ENCODE measurements around the gene RMP24.
"Not testable (repeated sequence)": the region's sequence is repeated elsewhere in the genome, so short reads cannot be mapped to it uniquely, and the experiment has no call there.

The RMP24 gene

DNA sequence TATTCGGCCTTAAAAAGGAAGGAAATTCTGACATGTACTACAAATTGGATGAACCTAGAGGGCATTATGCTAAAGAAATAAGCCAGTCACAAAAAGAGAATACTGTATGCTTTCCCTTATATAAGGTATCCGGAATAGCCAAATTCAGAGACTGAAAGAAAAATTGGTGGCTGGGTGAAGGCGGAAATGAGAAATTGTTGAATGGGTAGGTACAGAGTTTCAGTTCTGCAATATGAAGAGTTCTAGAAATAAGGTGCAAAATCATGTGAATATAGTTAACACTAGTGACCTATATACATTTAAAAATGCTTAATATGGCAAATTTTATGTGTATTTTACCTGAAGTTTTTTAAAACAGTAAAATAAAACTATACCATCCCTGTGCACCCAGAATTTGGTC is 43.1 kb downstream of the RMP24 start:
- TF ChIP-seq, protein P1, sequence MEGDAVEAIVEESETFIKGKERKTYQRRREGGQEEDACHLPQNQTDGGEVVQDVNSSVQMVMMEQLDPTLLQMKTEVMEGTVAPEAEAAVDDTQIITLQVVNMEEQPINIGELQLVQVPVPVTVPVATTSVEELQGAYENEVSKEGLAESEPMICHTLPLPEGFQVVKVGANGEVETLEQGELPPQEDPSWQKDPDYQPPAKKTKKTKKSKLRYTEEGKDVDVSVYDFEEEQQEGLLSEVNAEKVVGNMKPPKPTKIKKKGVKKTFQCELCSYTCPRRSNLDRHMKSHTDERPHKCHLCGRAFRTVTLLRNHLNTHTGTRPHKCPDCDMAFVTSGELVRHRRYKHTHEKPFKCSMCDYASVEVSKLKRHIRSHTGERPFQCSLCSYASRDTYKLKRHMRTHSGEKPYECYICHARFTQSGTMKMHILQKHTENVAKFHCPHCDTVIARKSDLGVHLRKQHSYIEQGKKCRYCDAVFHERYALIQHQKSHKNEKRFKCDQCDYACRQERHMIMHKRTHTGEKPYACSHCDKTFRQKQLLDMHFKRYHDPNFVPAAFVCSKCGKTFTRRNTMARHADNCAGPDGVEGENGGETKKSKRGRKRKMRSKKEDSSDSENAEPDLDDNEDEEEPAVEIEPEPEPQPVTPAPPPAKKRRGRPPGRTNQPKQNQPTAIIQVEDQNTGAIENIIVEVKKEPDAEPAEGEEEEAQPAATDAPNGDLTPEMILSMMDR (IDR thresholded peaks at IDR 0.05; ENCODE audit: low read depth, low read length): no peak
- in situ Hi-C loops (cut with HindIII; ENCODE audit: low sequenced_read_pairs): no loop called here
- H3K4me3 ChIP-seq (ENCODE audit: low read depth, low read length): no peak overlapping the region
- no peak for DNase-seq (ENCODE audit: low read depth, low spot score)

DNA sequence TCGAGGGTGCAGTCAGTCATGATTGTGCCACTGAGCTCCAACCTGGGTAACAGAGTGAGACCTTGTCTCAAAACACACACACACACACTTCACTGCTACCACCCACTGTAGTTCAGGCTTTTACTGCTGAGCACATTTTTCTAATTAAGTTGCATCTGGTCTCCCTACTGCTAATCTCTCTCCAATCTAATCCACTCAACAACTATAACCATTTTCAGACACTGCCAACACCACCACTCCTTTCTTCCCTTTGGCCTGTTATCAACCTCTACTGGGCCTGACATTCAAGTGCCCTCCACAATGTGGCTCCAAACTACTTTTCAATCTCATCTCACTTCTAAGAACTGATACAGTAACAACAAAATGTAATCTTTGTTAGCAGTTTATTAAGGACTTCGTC is 44.8 kb downstream of the RMP24 start:
- no peak for DNase-seq (ENCODE audit: low read depth, low spot score)
- in situ Hi-C loops (cut with HindIII; ENCODE audit: low sequenced_read_pairs): no loop called here
- H3K4me3 ChIP-seq (ENCODE audit: low read depth, low read length): no peak overlapping the region
- TF ChIP-seq, protein P1 (IDR thresholded peaks at IDR 0.05; ENCODE audit: low read depth, low read length): no peak

- TF ChIP-seq, protein P1 (IDR thresholded peaks at IDR 0.05; ENCODE audit: low read depth, low read length): no peak
- DNase-seq (ENCODE audit: low read depth, low spot score): no peak
- in situ Hi-C loops (cut with HindIII; ENCODE audit: low sequenced_read_pairs): no loop called here
- H3K4me3 ChIP-seq (ENCODE audit: low read depth, low read length): no peak overlapping the region
Observed at GRCh38 chr18:36020174-36020711, 47.8 kb downstream of the RMP24 start.

DNA sequence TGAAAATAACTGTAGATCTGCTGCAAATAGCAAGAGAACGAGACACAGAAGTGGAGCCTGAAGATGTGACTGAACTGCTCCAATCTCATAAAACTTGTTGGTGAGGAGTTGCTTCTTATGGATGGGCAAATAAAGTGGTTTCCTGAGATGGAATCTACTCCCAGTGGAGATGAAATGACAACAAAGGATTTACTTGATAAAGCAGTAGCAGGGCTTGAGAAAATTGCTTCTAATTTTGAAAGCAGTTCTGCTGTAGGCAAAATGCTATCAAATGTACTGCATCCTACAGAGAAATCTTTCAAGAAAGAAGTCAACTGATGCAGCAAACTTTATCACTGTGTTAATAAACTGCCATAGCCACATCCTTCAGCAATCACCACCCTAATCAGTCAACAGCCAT is 50.9 kb downstream of the RMP24 start:
- TF ChIP-seq, protein P1 (IDR thresholded peaks at IDR 0.05; ENCODE audit: low read depth, low read length): no peak
- no peak for DNase-seq (ENCODE audit: low read depth, low spot score)
- in situ Hi-C loops (cut with HindIII; ENCODE audit: low sequenced_read_pairs): no loop called here

DNA sequence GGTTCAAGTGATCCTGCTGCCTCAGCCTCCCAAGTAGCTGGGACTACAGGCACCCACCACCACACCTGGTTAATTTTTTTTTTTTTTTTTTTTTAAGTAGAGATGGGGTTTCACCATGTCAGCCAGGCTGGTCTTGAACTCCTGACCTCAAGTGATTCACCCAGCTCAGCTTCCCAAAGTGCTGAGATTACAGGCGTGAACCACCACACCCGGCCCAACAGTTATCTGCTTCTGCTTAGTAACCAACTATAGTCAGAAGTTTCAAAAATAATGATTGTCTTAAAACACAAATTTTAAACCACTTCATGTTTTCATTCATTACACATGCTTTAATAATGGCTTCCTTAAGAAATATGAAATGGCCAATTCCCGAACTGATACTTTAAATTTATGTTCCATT is 51.8 kb downstream of the RMP24 start:
- in situ Hi-C loops (cut with HindIII; ENCODE audit: low sequenced_read_pairs): not testable (repeated sequence)

More for the DNA sequence above, 50.9 kb downstream of the RMP24 start:
- H3K4me3 ChIP-seq (ENCODE audit: low read depth, low read length): no peak overlapping the region

DNA sequence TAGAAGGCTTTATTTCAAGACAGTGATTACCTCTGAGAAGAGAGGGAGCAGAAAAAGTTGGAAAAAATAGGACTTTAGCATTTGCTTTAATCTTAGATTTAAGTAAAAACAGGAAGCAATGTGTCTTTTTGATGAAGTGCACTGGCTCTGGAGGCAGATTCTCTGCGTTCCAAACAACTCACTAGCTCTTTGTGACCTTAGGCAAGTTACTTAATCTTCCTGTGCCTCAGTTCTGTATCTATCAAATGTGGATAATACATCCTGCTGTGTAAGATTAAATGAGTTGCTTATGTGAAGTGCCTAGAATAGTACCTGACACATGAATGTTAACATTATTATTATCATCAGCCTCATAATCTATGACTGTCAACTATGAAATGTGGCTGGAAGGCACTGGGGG is 52.5 kb downstream of the RMP24 start:
- no peak for DNase-seq (ENCODE audit: low read depth, low spot score)
- TF ChIP-seq, protein P1 (IDR thresholded peaks at IDR 0.05; ENCODE audit: low read depth, low read length): no peak
- in situ Hi-C loops (cut with HindIII; ENCODE audit: low sequenced_read_pairs): no loop called here
- no peak overlapping the region for H3K4me3 ChIP-seq (ENCODE audit: low read depth, low read length)

More for the DNA sequence above, 51.8 kb downstream of the RMP24 start:
- not testable (repeated sequence) for DNase-seq (ENCODE audit: low read depth, low spot score); H3K4me3 ChIP-seq (ENCODE audit: low read depth, low read length)

DNA sequence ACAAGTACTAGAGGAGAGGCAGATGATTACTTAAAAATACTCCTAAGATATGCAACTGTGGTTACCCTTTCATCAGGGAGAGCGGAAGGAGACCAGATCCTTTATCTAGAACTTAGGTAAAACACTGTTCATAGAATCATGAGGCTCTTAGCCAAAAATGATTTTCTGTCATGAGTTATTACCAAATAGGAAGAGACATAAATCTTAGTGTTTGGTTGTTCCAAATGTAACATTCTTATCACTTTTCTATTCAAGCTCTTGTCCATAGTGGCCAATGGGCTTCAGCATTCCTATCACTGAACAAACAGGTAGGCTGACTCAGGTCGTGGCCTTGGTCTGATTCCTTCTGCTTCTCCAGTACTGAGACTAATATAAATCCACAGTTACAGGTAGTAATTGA is 56.4 kb downstream of the RMP24 start:
- no peak overlapping the region for H3K4me3 ChIP-seq (ENCODE audit: low read depth, low read length)
- in situ Hi-C loops (cut with HindIII; ENCODE audit: low sequenced_read_pairs): no loop called here
- DNase-seq (ENCODE audit: low read depth, low spot score): no peak
- TF ChIP-seq, protein P1 (IDR thresholded peaks at IDR 0.05; ENCODE audit: low read depth, low read length): no peak
